ENCODE data around the gene ETF1.

Gene ETF1

GRCh38 chr5:138459311-138459933, 83.6 kb downstream of the ETF1 start:
- no peak for DNase-seq

GRCh38 chr5:138458856-138459255, 84.2 kb downstream of the ETF1 start:
- no peak for DNase-seq

GRCh38 chr5:138458384-138458783, 84.7 kb downstream of the ETF1 start:
- no peak for DNase-seq

- DNase-seq, result no peak
These were observed 85.3 kb downstream of the ETF1 start for GRCh38 chr5:138457531-138458275.

All from DMS53 (cell line).